Measurements from ENCODE around the gene CBFB.

DNA sequence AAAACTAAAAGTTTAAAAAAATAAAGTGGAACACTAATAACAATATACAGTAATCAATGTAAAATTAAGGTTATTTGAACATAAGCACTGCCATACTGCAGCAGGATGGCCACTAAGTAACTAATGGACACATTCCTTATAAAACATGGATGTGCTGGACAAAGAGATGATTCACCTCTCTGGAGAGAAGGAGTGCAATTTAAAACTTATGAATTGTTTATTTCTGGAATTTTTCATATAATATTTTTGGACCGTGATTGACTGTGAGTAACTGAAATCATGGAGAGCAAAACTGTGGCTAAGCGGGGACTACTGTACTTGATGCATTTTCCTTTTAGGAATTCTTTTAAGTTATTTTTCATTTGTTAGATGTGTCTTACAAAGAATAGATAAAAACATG, 21.8 kb downstream of the CBFB start:
- no peak for TF ChIP-seq SMC3 (conservative IDR thresholded peaks at IDR 0.05; ENCODE audit: poor library complexity)
- TF ChIP-seq, protein P1, sequence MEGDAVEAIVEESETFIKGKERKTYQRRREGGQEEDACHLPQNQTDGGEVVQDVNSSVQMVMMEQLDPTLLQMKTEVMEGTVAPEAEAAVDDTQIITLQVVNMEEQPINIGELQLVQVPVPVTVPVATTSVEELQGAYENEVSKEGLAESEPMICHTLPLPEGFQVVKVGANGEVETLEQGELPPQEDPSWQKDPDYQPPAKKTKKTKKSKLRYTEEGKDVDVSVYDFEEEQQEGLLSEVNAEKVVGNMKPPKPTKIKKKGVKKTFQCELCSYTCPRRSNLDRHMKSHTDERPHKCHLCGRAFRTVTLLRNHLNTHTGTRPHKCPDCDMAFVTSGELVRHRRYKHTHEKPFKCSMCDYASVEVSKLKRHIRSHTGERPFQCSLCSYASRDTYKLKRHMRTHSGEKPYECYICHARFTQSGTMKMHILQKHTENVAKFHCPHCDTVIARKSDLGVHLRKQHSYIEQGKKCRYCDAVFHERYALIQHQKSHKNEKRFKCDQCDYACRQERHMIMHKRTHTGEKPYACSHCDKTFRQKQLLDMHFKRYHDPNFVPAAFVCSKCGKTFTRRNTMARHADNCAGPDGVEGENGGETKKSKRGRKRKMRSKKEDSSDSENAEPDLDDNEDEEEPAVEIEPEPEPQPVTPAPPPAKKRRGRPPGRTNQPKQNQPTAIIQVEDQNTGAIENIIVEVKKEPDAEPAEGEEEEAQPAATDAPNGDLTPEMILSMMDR (IDR thresholded peaks at IDR 0.05; ENCODE audit: poor library complexity, severe bottlenecking), result no peak
